HepG2 (cell line): ENCODE data around the gene NOB1. TPM values are rescaled to one million over a fixed set of nuclear protein-coding genes. Genes with fewer than 3 reads are reported as not detected.

ENCODE experiments used
- KIAA2018 ChIP-seq: sonication (generic); formaldehyde crosslinking; IDR thresholded peaks from 2 replicates; pipeline ENCODE4 v1.5.0; 2020; ENCODE audit warnings: mild to moderate bottlenecking, missing genetic modification reagents, borderline replicate concordance
- NR1H2 ChIP-seq: sonication (generic); formaldehyde crosslinking; IDR thresholded peaks from 2 replicates; pipeline ENCODE4 v1.8.1; 2022; ENCODE audit warnings: low read depth, missing genetic modification reagents, borderline replicate concordance
- SNAI1 ChIP-seq: sonication (generic); formaldehyde crosslinking; IDR thresholded peaks from 2 replicates; pipeline ENCODE4 v1.5.0; 2020; ENCODE audit warnings: mild to moderate bottlenecking, missing genetic modification reagents, borderline replicate concordance
- THAP11 ChIP-seq: IDR thresholded peaks from 2 replicates; pipeline ENCODE4 v1.6.1; 2016; ENCODE audit warnings: missing biosample characterization, missing genetic modification reagents
- ZBTB3 ChIP-seq: sonication (generic); formaldehyde crosslinking; IDR thresholded peaks from 2 replicates; pipeline ENCODE4 v1.4.0; 2020; ENCODE audit warnings: low read depth, mild to moderate bottlenecking, moderate library complexity, missing genetic modification reagents, borderline replicate concordance
- ZFP36L2 ChIP-seq: sonication (generic); formaldehyde crosslinking; IDR thresholded peaks from 2 replicates; pipeline ENCODE4 v1.4.0; 2020; ENCODE audit warnings: missing genetic modification reagents
- ZIK1 ChIP-seq: sonication (generic); formaldehyde crosslinking; IDR thresholded peaks from 2 replicates; pipeline ENCODE4 v1.5.0; 2020; ENCODE audit warnings: mild to moderate bottlenecking, low read depth, missing genetic modification reagents, borderline replicate concordance
- ZNF256 ChIP-seq: sonication (generic); formaldehyde crosslinking; conservative IDR thresholded peaks from 2 replicates; pipeline ENCODE4 v1.4.0; 2020; ENCODE audit warnings: missing genetic modification reagents
- ZNF264 ChIP-seq: sonication (generic); formaldehyde crosslinking; IDR thresholded peaks from 2 replicates; pipeline ENCODE4 v1.4.0; 2020; ENCODE audit warnings: missing genetic modification reagents
- ZNF331 ChIP-seq: sonication (generic); formaldehyde crosslinking; IDR thresholded peaks from 2 replicates; pipeline ENCODE4 v1.4.0; 2020; ENCODE audit warnings: missing genetic modification reagents
- ZNF350 ChIP-seq: sonication (generic); formaldehyde crosslinking; IDR thresholded peaks from 2 replicates; pipeline ENCODE4 v1.4.0; 2020; ENCODE audit warnings: mild to moderate bottlenecking, low read depth, missing genetic modification reagents, borderline replicate concordance
- ZNF839 ChIP-seq: sonication (generic); formaldehyde crosslinking; IDR thresholded peaks from 2 replicates; pipeline ENCODE4 v1.4.0; 2020; ENCODE audit warnings: missing genetic modification reagents, mild to moderate bottlenecking, borderline replicate concordance
- polyA plus RNA-seq, 8 experiments: library from polyadenylated mRNA; depleted of rRNA in 3 of 8; stranded (reverse) in 7 of 8; unstranded in 1 of 8; fragments of >200 nt; fragmentation: Illumina TruSeq in 4 of 8; extraction: Trizol in 4 of 8; gene quantifications; 2 replicates each; pipeline versions ENCODE4 v1.2.1 to v1.2.3, GENCODE V29; 2011 to 2016; ENCODE audit warnings: low read depth in 4 of 8, missing spikeins in 1 of 8, mixed read lengths in 1 of 8; ENCODE audit not compliant: insufficient read depth in 1 of 8
- total RNA-seq, 5 experiments: library from RNA; depleted of rRNA; stranded (reverse); fragments of >200 nt; fragmentation: Illumina TruSeq; extraction: Trizol; gene quantifications; 2 replicates each; pipeline ENCODE4 v1.2.3, GENCODE V29; 2016; ENCODE audit warnings: low read depth in 1 of 5
- TF ChIP-seq, protein P1 (sequence below): sonication (generic); formaldehyde crosslinking; IDR thresholded peaks from 2 replicates; pipeline ENCODE4 v1.4.0; 2020; ENCODE audit warnings: low read depth, mild to moderate bottlenecking, missing genetic modification reagents
- TF ChIP-seq, protein P2 (sequence below): sonication (generic); formaldehyde crosslinking; IDR thresholded peaks from 2 replicates; pipeline ENCODE4 v1.5.1; 2020; ENCODE audit warnings: missing genetic modification reagents, mild to moderate bottlenecking, borderline replicate concordance
- TF ChIP-seq, protein P3 (sequence below): sonication (generic); IDR thresholded peaks from 2 replicates; pipeline ENCODE4 v1.6.1; 2016; ENCODE audit warnings: low read depth, borderline replicate concordance

NOB1 gene
- total and polyA plus RNA-seq, 2 of the 13 experiments (the other 11 are each of a cell fraction or from before 2014, with no cell fraction given): 47.1 to 162 TPM

- TF ChIP-seq KIAA2018 (CRISPR knock-in tag) (no peak), SNAI1 (CRISPR knock-in tag) (no peak), THAP11 (CRISPR knock-in tag) (peak; percentile 89), ZBTB3 (CRISPR knock-in tag) (no peak), ZFP36L2 (CRISPR knock-in tag) (no peak), ZNF256 (CRISPR knock-in tag) (no peak), ZNF350 (CRISPR knock-in tag) (peak; percentile 59; the same call in 1 of the 2 replicates), ZIK1 (no peak), NR1H2 (no peak), ZNF839 (no peak), ZNF264 (CRISPR knock-in tag) (no peak), ZNF331 (CRISPR knock-in tag) (peak; percentile 74)
- TF ChIP-seq, protein P1, sequence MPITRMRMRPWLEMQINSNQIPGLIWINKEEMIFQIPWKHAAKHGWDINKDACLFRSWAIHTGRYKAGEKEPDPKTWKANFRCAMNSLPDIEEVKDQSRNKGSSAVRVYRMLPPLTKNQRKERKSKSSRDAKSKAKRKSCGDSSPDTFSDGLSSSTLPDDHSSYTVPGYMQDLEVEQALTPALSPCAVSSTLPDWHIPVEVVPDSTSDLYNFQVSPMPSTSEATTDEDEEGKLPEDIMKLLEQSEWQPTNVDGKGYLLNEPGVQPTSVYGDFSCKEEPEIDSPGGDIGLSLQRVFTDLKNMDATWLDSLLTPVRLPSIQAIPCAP (CRISPR knock-in tag): no peak
- TF ChIP-seq, protein P2, sequence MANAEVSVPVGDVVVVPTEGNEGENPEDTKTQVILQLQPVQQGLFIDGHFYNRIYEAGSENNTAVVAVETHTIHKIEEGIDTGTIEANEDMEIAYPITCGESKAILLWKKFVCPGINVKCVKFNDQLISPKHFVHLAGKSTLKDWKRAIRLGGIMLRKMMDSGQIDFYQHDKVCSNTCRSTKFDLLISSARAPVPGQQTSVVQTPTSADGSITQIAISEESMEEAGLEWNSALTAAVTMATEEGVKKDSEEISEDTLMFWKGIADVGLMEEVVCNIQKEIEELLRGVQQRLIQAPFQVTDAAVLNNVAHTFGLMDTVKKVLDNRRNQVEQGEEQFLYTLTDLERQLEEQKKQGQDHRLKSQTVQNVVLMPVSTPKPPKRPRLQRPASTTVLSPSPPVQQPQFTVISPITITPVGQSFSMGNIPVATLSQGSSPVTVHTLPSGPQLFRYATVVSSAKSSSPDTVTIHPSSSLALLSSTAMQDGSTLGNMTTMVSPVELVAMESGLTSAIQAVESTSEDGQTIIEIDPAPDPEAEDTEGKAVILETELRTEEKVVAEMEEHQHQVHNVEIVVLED: peak; percentile 77
- TF ChIP-seq, protein P3, sequence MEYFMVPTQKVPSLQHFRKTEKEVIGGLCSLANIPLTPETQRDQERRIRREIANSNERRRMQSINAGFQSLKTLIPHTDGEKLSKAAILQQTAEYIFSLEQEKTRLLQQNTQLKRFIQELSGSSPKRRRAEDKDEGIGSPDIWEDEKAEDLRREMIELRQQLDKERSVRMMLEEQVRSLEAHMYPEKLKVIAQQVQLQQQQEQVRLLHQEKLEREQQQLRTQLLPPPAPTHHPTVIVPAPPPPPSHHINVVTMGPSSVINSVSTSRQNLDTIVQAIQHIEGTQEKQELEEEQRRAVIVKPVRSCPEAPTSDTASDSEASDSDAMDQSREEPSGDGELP: peak; percentile 47; the same call in 1 of the 2 replicates
Observed at GRCh38 chr16:69761983-69762813, 7.5 kb upstream of the NOB1 start, which contains the start of gene WWP2 (continued).
